AG04449 (cell line): ENCODE results near the gene SLC39A9.

ENCODE experiments used
- CTCF ChIA-PET: fragments of 350-600 bp; formaldehyde crosslinking; extraction: SDS; loops from one replicate; lab custom pipeline; 2021; ENCODE audit warnings: antibody characterized with exemption; lab: Yijun Ruan, JAX
- POLR2A ChIA-PET: fragments of 400-600, 350-600 bp; formaldehyde crosslinking; extraction: SDS; loops from one replicate; lab custom pipeline; 2020; ENCODE audit warnings: antibody characterized with exemption, inconsistent platforms; lab: Yijun Ruan, JAX
- DNase-seq: peaks from one replicate; pipeline ENCODE4 v3.0.0-alpha.2; 2010; ENCODE audit warnings: low read depth, low spot score
- H3K4me3 ChIP-seq: 2 replicates; pipeline ENCODE4 v1.5.1; 2011; ENCODE audit warnings: low read depth, mild to moderate bottlenecking, control low read depth, low read length
- TF ChIP-seq, protein P1 (sequence below): IDR thresholded peaks from one replicate; pipeline ENCODE4 v1.5.1; 2011; ENCODE audit warnings: mild to moderate bottlenecking, moderate library complexity, low read length, control low read depth, inconsistent platforms; ENCODE audit not compliant: insufficient read depth; ENCODE audit errors: missing control alignments

Gene SLC39A9

DNA sequence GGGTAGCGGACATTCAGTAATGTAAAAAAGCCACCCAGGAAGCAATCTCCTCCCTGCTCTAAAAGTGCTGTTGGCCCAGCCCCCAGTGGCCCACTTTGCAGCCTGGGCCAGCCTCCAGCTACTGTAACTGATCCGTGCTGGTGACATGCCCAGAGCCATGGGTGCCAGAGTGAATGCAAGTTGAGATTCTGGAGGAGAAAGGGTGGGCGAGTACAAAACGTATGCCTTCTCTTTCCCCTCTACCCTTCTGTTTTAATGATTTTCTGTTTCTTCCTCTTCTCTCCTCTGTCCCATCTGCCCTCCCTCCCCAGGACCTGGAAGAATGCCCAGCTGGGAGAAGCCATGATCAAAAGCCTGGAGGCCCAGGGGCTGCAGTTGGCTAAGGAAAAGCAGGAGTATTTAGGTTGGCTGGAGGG, 102.9 kb downstream of the SLC39A9 start:
- DNase-seq: no peak
- ChIA-PET POLR2A (no interaction called here), CTCF (interaction anchor here (2.0 kb wide), 1 partner anchor 8 kb away, joined by 5 read pairs; no protein-coding TSS in a partner anchor)
- H3K4me3 ChIP-seq: no peak overlapping the region
- TF ChIP-seq, protein P1, sequence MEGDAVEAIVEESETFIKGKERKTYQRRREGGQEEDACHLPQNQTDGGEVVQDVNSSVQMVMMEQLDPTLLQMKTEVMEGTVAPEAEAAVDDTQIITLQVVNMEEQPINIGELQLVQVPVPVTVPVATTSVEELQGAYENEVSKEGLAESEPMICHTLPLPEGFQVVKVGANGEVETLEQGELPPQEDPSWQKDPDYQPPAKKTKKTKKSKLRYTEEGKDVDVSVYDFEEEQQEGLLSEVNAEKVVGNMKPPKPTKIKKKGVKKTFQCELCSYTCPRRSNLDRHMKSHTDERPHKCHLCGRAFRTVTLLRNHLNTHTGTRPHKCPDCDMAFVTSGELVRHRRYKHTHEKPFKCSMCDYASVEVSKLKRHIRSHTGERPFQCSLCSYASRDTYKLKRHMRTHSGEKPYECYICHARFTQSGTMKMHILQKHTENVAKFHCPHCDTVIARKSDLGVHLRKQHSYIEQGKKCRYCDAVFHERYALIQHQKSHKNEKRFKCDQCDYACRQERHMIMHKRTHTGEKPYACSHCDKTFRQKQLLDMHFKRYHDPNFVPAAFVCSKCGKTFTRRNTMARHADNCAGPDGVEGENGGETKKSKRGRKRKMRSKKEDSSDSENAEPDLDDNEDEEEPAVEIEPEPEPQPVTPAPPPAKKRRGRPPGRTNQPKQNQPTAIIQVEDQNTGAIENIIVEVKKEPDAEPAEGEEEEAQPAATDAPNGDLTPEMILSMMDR: no peak

DNA sequence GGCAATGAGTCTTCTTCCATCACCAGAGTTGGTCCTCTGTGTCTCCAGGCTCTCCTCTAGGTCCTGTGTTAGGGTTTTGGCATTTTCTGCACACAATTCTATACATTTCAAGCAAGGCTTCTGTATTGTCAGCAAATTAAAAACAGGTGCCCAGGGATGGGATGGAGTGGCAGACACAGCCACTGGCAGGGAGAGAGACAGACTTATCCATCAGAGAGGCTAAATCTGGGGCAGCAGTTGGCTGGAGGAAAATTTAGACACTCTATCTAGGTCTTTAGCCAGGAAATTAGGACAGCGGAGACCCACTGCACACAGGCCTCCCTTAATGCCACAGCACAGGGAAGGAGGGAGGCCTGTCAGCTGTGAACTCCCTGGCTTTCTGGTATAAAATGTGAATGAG, 106.3 kb downstream of the SLC39A9 start:
- ChIA-PET POLR2A (no interaction called here), CTCF (interaction anchor here (0.6 to 1.2 kb wide), 4 partner anchors 8 to 71 kb away, joined by 3 to 6 read pairs (median 3); no protein-coding TSS in a partner anchor)
- TF ChIP-seq, protein P1: no peak
- DNase-seq: no peak
- no peak overlapping the region for H3K4me3 ChIP-seq

DNA sequence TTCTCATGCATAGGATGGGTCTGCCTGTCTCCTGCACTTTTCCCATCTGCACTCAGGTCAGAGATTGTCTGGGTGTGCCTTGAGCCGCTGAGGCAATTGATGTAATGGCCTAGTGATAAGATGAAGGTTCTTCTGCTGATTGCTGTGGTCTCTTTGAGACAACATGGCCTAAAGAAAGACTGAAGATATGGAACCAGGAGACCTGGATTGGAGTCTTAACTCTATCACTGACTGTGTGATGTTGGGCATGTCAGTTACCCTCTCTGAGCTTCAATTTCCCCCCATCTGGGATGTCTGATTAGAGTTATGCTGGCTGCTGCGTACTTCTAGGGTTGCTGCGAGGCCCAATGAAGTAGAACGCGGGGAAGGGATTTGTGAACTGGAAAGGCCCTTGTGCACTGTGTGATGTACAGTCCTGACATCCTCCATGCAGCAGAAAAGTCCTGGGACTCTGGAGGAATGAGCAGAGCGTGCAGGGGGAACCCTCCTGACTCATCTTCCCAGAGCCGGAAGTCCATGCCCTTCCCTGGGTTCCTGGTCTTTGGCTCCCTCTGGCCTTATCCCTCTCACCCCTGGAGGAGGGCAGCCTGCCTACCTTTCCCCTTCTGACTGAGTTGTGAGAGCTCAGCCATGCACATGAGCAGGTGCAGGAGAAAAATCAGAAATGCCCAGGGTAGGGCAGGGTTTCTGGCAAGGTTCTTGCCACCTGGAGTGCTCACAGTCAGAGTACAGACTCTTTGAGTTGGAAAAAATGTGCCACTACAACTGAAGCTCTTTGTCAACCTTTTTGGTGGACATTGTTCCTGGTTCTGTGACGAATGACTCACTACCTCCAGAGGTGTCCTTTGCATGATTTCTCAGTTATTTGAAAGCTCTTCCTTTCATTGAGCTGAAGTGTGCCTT, 107.1 kb downstream of the SLC39A9 start:
- POLR2A ChIA-PET: no interaction called here
- no peak overlapping the region for H3K4me3 ChIP-seq
- CTCF ChIA-PET: interaction anchor here (0.6 to 1.2 kb wide), 4 partner anchors 9 to 70 kb away, joined by 3 to 6 read pairs (median 3); no protein-coding TSS in a partner anchor
- DNase-seq: no peak
- TF ChIP-seq, protein P1: no peak

DNA sequence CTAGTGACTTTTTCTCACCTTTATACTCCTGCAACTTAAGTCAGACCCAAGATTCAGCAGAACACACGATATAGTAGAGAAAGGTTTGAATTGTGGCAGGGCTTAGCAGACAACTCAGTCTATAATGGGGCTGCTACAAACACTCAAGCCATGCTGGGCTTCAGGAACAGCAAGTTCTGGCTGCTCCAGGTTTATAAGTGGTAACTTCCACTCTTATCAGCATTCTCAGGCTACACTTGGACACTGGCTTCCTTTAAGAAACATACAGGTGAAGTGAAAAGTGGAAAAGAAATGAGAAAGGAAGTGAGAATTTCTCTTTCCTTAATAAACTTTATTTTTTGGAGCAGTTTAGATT, 107.7 kb downstream of the SLC39A9 start:
- CTCF ChIA-PET: no interaction called here
- no peak overlapping the region for H3K4me3 ChIP-seq
- POLR2A ChIA-PET: no interaction called here
- TF ChIP-seq, protein P1: no peak
- no peak for DNase-seq
